Measurements from ENCODE around the gene AFF4. TPM values are rescaled to one million over a fixed set of nuclear protein-coding genes. Genes with fewer than 3 reads are reported as not detected.

The AFF4 gene
- total and polyA plus RNA-seq, 4 donors: 8.9 to 103 (median 41.9) TPM

DNA sequence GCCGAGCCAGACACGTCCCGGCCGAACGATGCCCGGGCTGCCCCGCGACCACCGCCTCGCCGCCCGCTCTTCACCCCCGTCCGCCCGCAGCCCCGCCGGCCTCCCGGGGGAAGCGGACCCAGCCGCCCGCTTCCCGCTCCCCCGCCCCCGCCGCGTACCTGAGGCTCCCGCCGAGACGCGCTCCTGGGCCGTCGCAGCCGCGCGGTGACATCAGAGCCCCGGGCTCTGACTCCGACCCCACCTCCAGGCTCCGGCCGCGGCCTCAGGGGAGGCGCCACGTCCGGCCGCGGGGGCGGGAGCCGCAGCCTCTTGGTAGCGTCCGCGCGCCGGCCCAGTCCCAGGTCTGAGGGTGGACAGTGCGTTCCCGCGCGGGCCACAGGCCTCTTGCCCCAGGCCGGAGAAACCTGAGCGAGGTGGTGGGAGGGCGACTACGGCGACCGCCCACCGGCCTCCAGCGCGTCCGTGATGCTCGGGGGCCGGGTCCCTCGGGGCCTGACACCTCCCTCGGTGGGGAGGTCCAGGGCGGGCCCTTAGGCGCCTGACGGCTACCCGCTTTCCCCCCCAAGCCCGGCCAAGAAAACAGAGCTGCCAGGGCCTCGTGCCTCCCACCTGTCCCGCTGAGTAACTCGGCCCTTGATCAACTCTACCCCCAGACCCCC lies 132.9 kb downstream of the AFF4 start, which contains the start of gene SHROOM1:
Gene SHROOM1, minus strand, starts transcription at position 212 of the 659 bp plus-strand sequence. CDS start 4,507 bp downstream, outside the sequence.
- H3K36me3 ChIP-seq (ENCODE audit: control insufficient read depth in 4 of 4, insufficient read depth in 4 of 4, low read length in 4 of 4): no peaks in the 10 kb centered on the region
- 4 to 12% methylated on average over 49 to 78 of the region's 78 CpGs for WGBS, 2 donors
- H3K27me3 ChIP-seq (ENCODE audit: control insufficient read depth in 3 of 3, insufficient read depth in 3 of 3, low read length in 2 of 3): peaks cover 0 to 17% (median 11%) of the 10 kb centered on the region in 3 donors
- H3K27ac ChIP-seq (ENCODE audit: low read depth in 1 of 2, low read length in 1 of 2): peak within 1 kb of the TSS; percentile 80 to 91
- ATAC-seq (ENCODE audit: insufficient read depth, low FRiP score) (peak; percentile 79), DNase-seq (peak in 1 of 3 donors; percentile 48)
- peak within 1 kb of the TSS; percentile 69 for H3K4me3 ChIP-seq
- H3K9me3 ChIP-seq (ENCODE audit: control insufficient read depth in 4 of 4, insufficient read depth in 3 of 4, low read length in 3 of 4): peaks cover 0 to 2% (median 0%) of the 10 kb centered on the region in 4 donors
- TF ChIP-seq, protein P1, sequence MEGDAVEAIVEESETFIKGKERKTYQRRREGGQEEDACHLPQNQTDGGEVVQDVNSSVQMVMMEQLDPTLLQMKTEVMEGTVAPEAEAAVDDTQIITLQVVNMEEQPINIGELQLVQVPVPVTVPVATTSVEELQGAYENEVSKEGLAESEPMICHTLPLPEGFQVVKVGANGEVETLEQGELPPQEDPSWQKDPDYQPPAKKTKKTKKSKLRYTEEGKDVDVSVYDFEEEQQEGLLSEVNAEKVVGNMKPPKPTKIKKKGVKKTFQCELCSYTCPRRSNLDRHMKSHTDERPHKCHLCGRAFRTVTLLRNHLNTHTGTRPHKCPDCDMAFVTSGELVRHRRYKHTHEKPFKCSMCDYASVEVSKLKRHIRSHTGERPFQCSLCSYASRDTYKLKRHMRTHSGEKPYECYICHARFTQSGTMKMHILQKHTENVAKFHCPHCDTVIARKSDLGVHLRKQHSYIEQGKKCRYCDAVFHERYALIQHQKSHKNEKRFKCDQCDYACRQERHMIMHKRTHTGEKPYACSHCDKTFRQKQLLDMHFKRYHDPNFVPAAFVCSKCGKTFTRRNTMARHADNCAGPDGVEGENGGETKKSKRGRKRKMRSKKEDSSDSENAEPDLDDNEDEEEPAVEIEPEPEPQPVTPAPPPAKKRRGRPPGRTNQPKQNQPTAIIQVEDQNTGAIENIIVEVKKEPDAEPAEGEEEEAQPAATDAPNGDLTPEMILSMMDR (IDR thresholded peaks at IDR 0.05; ENCODE audit: control extremely low read depth, extremely low read depth): no peak
- peaks cover 0 to 7% (median 6%) of the 10 kb centered on the region in 5 donors for H3K4me1 ChIP-seq (ENCODE audit: control insufficient read depth in 5 of 5, insufficient read depth in 5 of 5, low read length in 5 of 5)
- peak within 1 kb of the TSS in 1 of 2 donors; percentile 37 for H3K9ac ChIP-seq (ENCODE audit: insufficient read depth in 1 of 2, low read length in 2 of 2)

DNA sequence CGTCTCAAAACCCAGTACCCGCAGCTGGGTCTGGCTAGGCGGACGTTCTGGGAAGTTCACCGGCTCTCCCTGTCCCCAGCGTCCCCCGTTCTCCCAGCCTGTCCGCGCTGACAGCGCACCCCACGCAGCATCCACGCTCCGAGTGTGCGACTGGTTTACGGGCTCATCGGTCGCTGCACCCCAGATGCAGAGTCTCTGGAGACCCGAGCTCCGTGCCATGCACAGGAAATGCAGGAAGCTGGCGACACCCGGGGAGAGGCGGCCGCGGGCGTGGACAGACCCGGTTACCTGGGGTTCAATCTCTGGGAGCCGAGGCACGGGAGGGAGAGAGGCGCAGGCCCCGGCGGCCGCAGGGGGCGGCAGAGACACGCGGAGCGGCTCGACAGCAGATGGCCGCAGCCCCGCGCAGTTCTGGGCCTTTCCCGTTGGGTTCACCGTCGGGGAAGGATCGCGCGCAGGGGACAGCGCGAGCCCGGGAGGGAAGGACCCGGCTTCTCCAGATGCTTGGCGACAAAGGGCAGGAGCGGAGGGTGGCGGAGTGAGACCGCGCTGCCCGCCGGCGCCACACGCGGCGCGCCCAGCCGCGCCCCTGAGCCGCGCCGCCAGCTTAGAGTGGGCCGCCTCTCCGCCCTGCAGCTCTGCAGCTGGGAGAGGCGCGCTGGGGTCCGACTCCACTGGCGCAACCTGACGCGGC lies 133.5 kb downstream of the AFF4 start:
- peak; percentile 85 for ATAC-seq (ENCODE audit: insufficient read depth, low FRiP score)
- Histone ChIP-seq H3K9ac (ENCODE audit: insufficient read depth in 1 of 2, low read length in 2 of 2) (no peak overlapping the region), H3K4me3 (peak overlapping the region; percentile 69), H3K27ac (ENCODE audit: low read depth in 1 of 2, low read length in 1 of 2) (peak overlapping the region; percentile 80 to 91), H3K4me1 (ENCODE audit: control insufficient read depth in 5 of 5, insufficient read depth in 5 of 5, low read length in 5 of 5) (peaks cover 0 to 7% (median 6%) of the 10 kb centered on the region in 5 donors), H3K27me3 (ENCODE audit: control insufficient read depth in 3 of 3, insufficient read depth in 3 of 3, low read length in 2 of 3) (peaks cover 0 to 17% (median 11%) of the 10 kb centered on the region in 3 donors), H3K9me3 (ENCODE audit: control insufficient read depth in 4 of 4, insufficient read depth in 3 of 4, low read length in 3 of 4) (peaks cover 0 to 2% (median 0%) of the 10 kb centered on the region in 4 donors), H3K36me3 (ENCODE audit: control insufficient read depth in 4 of 4, insufficient read depth in 4 of 4, low read length in 4 of 4) (no peaks in the 10 kb centered on the region)
- WGBS, 2 donors: 3 to 7% methylated on average over 37 to 75 of the region's 75 CpGs
- peak; percentile 74 to 80 (median 79) for DNase-seq
- TF ChIP-seq, protein P1 (IDR thresholded peaks at IDR 0.05; ENCODE audit: control extremely low read depth, extremely low read depth): peak; percentile 81

DNA sequence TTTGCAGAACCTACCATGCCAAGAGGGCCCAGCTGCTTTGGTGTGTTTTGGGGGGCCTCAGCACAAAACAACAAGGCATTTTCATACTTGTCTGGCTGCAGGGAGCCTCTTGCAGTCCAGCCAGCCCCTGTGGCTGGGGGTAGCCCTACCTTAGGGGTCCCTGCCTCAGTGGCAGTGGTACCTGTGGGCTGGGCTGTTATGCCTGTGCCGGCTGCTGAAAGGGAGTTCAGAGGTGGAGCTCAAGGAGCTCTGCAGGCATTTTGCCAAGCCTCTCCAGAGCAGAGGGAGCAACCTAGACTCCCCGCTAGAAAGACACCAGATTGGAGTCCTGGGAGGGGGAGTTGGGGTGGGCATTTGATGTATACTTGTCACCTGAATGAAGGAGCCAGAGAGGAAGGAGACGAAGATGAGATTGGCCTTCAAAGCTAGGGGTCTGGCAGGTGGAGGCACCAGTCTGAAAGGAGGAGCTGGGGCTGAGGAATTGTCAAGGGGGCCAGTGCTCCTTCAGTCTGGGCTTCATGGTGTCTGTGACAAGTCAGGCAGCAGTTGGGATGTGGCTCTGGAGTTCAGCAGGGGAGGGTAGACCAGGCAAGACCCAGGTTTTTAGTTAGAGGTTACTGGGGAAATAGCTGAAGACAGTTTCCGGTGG lies 134.5 kb downstream of the AFF4 start:
- peak overlapping the region; percentile 69 for H3K4me3 ChIP-seq

More for the DNA sequence above, 134.5 kb downstream of the AFF4 start:
- Histone ChIP-seq H3K9ac (ENCODE audit: insufficient read depth in 1 of 2, low read length in 2 of 2) (no peak overlapping the region), H3K9me3 (ENCODE audit: control insufficient read depth in 4 of 4, insufficient read depth in 3 of 4, low read length in 3 of 4) (peaks cover 0 to 2% (median 0%) of the 10 kb centered on the region in 4 donors), H3K27ac (ENCODE audit: low read depth in 1 of 2, low read length in 1 of 2) (peak overlapping the region in 1 of 2 donors; percentile 16), H3K4me1 (ENCODE audit: control insufficient read depth in 5 of 5, insufficient read depth in 5 of 5, low read length in 5 of 5) (peaks cover 0 to 7% (median 6%) of the 10 kb centered on the region in 5 donors), H3K36me3 (ENCODE audit: control insufficient read depth in 4 of 4, insufficient read depth in 4 of 4, low read length in 4 of 4) (peaks cover 0 to 3% (median 0%) of the 10 kb centered on the region in 4 donors), H3K27me3 (ENCODE audit: control insufficient read depth in 3 of 3, insufficient read depth in 3 of 3, low read length in 2 of 3) (peaks cover 0 to 17% (median 11%) of the 10 kb centered on the region in 3 donors)
- 51 to 58% methylated on average over 4 of the region's 4 CpGs for WGBS, 2 donors
- TF ChIP-seq, protein P1 (IDR thresholded peaks at IDR 0.05; ENCODE audit: control extremely low read depth, extremely low read depth): no peak
- ATAC-seq (ENCODE audit: insufficient read depth, low FRiP score) (no peak), DNase-seq (no peak)

Measured in lung (tissue), 12 donors.